ENCODE results near the gene PDE3A.

DNA sequence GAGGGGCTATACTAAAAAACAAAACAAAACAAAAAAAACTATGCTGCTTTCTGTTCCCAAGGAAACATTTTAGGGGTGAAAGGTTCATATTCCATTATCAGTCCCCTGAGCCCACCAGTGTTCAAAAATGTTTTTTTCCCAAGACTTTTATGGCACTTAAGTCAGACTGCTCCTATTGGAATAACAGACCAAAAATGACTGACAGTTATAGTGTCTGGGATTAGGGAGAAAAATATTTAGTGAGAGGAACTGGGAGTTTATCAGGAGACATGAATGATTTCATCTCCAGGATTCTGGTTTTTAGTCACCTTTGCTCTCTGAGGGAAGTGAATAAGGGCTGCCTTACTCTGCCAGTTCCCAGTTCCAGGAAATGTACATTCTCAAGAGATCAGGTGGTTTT, 68.0 kb downstream of the PDE3A start:
- TF ChIP-seq POLR2AphosphoS5 (IDR thresholded peaks at IDR 0.05; ENCODE audit: low read length) (no peak), POLR2A (IDR thresholded peaks at IDR 0.05; ENCODE audit: low read depth, low read length) (no peak), TAF1 (IDR thresholded peaks at IDR 0.05; ENCODE audit: borderline replicate concordance, low read depth, low read length) (no peak), CEBPB (IDR thresholded peaks at IDR 0.05; ENCODE audit: borderline replicate concordance in 1 of 2, low read depth in 2 of 2, low read length in 2 of 2) (no peak), SIN3A (IDR thresholded peaks at IDR 0.05; ENCODE audit: low read depth, low read length) (no peak)
